ENCODE results near the gene CST11. TPM values are rescaled to one million over a fixed set of nuclear protein-coding genes. Genes with fewer than 3 reads are reported as not detected.
A peak's percentile ranks its signal among the peaks of the same experiment; 100 is the strongest.

Gene CST11
- total RNA-seq, 2 experiments from 2014 or later: not detected

- H3K36me3 Mint-ChIP-seq (ENCODE audit: low read depth): no peaks in the 10 kb centered on the region
- no peak overlapping the region for H3K27ac Mint-ChIP-seq
- CTCF ChIA-PET: interaction anchor here (0.6 to 9.2 kb wide), 22 partner anchors 8 to 747 kb away, joined by 3 to 176 read pairs (median 4); partner anchors contain the start of genes CST11, CST9 and NAPB
- TF ChIP-seq CTCF (IDR thresholded peaks at IDR 0.05): peak; percentile 74
- DNase-seq: peak; percentile 82
- intact Hi-C loops (cut with micrococcal nuclease): loop anchor here (1.0 kb wide), 1 partner anchor 164 kb away; no protein-coding TSS in a partner anchor
- ATAC-seq: peak; percentile 92
- H3K4me1 Mint-ChIP-seq (ENCODE audit: low read depth): no peaks in the 10 kb centered on the region
- no peaks in the 10 kb centered on the region for H3K27me3 Mint-ChIP-seq
- H3K4me3 Mint-ChIP-seq: no peak overlapping the region
- POLR2A ChIA-PET: interaction anchor here (1.3 kb wide), 1 partner anchor 161 kb away, joined by 3 read pairs; no protein-coding TSS in a partner anchor
- no peaks in the 10 kb centered on the region for H3K9me3 Mint-ChIP-seq
Measured at GRCh38 chr20:23441850-23442313, 10.8 kb downstream of the CST11 start.

GRCh38 chr20:23440004-23440403 is 12.7 kb downstream of the CST11 start:
- no peak for DNase-seq
- H3K9me3 Mint-ChIP-seq: no peaks in the 10 kb centered on the region
- ChIA-PET POLR2A (no interaction called here), CTCF (interaction anchor here (2.2 to 9.2 kb wide), 2 partner anchors 18 to 166 kb away, joined by 12 to 176 read pairs; partner anchors contain the start of genes CST9 and NAPB)
- no peak for ATAC-seq
- intact Hi-C loops (cut with micrococcal nuclease): no loop called here
- H3K4me3 Mint-ChIP-seq: no peak overlapping the region
- no peak for TF ChIP-seq CTCF (IDR thresholded peaks at IDR 0.05)
- H3K27ac Mint-ChIP-seq: no peak overlapping the region
- no peaks in the 10 kb centered on the region for H3K4me1 Mint-ChIP-seq (ENCODE audit: low read depth)
- no peaks in the 10 kb centered on the region for H3K36me3 Mint-ChIP-seq (ENCODE audit: low read depth)
- no peaks in the 10 kb centered on the region for H3K27me3 Mint-ChIP-seq

- Mint-ChIP-seq H3K4me3 (no peak overlapping the region), H3K9me3 (no peaks in the 10 kb centered on the region), H3K4me1 (ENCODE audit: low read depth) (no peaks in the 10 kb centered on the region), H3K27me3 (no peaks in the 10 kb centered on the region), H3K27ac (no peak overlapping the region), H3K36me3 (ENCODE audit: low read depth) (no peaks in the 10 kb centered on the region)
- ChIA-PET POLR2A (no interaction called here), CTCF (interaction anchor here (1.2 to 9.2 kb wide), 2 partner anchors 167 to 168 kb away, joined by 6 to 176 read pairs; partner anchors contain the start of gene CST9)
- TF ChIP-seq CTCF (IDR thresholded peaks at IDR 0.05): no peak
- intact Hi-C loops (cut with micrococcal nuclease): no loop called here
- DNase-seq (no peak), ATAC-seq (no peak)
Measured at GRCh38 chr20:23438661-23439060, 14.0 kb downstream of the CST11 start.

GRCh38 chr20:23437126-23437899 is 15.4 kb downstream of the CST11 start:
- intact Hi-C loops (cut with micrococcal nuclease): no loop called here
- POLR2A ChIA-PET: no interaction called here
- no peak for TF ChIP-seq CTCF (IDR thresholded peaks at IDR 0.05)
- Mint-ChIP-seq H3K4me1 (ENCODE audit: low read depth) (no peaks in the 10 kb centered on the region), H3K27ac (no peak overlapping the region), H3K4me3 (no peak overlapping the region), H3K36me3 (ENCODE audit: low read depth) (no peaks in the 10 kb centered on the region), H3K27me3 (no peaks in the 10 kb centered on the region), H3K9me3 (no peaks in the 10 kb centered on the region)
- DNase-seq (no peak), ATAC-seq (no peak)
- CTCF ChIA-PET: interaction anchor here (1.0 to 1.2 kb wide), 4 partner anchors 10 to 169 kb away, joined by 3 to 6 read pairs (median 4); no protein-coding TSS in a partner anchor

GRCh38 chr20:23436681-23437080 is 16.0 kb downstream of the CST11 start:
- Mint-ChIP-seq H3K9me3 (no peaks in the 10 kb centered on the region), H3K4me1 (ENCODE audit: low read depth) (no peaks in the 10 kb centered on the region), H3K27me3 (no peaks in the 10 kb centered on the region), H3K4me3 (no peak overlapping the region), H3K36me3 (ENCODE audit: low read depth) (no peaks in the 10 kb centered on the region), H3K27ac (no peak overlapping the region)
- no peak for TF ChIP-seq CTCF (IDR thresholded peaks at IDR 0.05)
- ATAC-seq (no peak), DNase-seq (no peak)
- POLR2A ChIA-PET: no interaction called here
- CTCF ChIA-PET: interaction anchor here (1.0 kb wide), 1 partner anchor 14 kb away, joined by 3 read pairs; no protein-coding TSS in a partner anchor
- intact Hi-C loops (cut with micrococcal nuclease): no loop called here
